ENCODE results near the gene TM4SF18.
"Not testable (repeated sequence)": the region's sequence is repeated elsewhere in the genome, so short reads cannot be mapped to it uniquely, and the experiment has no call there.

The TM4SF18 gene

GRCh38 chr3:149368201-149368673 is 34.8 kb upstream of the TM4SF18 start:
- DNase-seq: no peak

DNA sequence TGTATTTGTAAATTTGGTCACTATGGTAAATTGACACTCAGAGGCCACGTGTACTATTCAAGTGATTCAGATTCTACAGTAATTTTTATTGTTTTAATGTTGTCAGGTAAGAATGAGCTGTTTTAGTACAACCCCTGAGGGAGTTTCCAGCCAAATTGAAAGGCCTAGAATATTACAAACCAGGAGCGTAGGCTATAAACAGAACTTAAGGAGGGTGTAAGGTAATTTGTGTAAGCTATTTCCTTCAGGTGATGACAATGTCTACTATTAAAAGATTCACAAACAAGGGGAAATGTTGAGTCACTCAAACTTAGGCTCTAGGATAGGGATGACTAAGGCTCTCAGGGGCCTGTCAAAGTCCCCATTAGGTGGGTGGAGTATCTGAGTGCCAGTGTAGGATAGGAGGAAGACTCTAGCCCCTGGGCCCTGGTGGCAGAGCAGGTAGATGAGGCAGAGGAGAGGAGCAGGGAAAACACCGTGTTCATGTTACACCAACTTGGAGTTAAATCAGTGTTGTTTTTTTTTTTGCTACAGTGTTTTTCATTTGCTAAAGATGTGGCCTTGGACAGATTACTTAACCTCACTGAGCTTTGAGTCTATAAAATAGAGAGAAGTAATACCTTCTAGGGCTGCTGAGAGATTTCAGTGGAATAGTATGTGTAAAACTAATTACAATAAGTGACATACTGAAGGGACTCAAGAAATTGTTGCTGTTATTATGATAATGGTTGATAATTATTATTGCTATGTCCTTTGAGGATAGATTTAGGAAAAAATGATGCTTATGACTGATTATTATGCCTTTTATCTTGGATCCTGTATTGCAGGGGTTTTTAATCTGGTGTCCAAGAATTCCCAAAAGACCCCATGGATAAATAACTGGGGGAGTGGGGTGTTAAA is 33.8 kb upstream of the TM4SF18 start:
- DNase-seq: peak; percentile 44

GRCh38 chr3:149366031-149366430 is 32.6 kb upstream of the TM4SF18 start:
- DNase-seq: no peak

DNA sequence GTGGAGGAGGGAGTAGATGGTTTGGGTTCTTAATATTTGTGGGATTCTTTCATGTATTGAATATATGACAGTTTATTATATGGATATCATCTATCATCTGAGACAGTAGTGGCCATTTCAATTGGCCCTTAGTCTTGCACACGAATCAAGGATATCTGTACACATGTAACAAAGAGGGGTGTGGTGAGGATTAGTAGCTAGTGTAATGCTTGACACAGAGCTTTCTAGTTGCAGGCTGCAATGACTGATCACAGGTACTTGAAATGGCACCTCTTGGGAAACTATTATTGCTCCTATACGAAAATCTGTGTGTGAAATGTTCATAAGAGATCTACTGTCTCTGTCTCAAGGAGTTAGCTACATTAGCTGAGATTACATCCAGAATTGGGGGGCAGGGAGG is 31.2 kb upstream of the TM4SF18 start:
- DNase-seq: no peak

DNA sequence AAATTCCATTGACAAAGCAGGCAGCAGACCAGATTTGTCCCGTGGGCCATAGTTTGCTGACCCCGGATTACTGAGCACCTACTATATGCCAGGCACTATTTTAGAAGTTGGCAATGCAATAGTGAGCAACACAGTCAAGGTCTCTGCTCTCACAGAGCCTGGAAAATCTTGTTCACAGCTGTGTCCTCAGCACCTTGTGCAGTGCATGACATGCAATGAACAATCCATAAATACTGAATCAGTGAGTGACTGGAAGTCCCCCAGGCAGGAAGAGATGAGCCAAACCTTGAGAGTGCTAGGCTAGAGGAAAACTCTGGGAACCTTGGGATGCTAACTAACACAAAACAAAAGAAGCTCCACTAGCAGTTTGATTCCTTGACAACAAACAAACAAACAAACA is 29.6 kb upstream of the TM4SF18 start:
- DNase-seq: no peak

GRCh38 chr3:149362366-149362765 is 28.9 kb upstream of the TM4SF18 start:
- no peak for DNase-seq

DNA sequence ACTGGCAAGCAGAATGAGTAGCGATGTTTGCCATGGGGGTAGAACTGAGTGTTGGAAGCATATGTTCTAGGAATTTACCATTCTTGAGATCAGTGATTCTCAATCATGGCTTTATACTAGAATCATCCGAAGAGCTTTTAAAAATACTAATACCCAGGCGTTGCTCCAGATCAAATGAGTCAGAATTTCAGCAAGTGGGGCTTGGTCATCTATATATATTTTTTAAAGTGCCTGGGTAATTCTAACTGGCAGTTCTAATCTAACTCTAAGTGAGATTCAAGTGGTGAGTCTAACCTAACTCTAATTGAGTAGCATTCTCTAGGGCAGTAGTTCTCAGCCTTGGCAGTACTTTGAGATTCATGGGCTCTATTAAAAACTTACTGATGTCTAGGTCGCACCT is 23.2 kb upstream of the TM4SF18 start:
- no peak for DNase-seq

GRCh38 chr3:149356044-149356592 is 22.7 kb upstream of the TM4SF18 start:
- no peak for DNase-seq

GRCh38 chr3:149353581-149354184 is 20.2 kb upstream of the TM4SF18 start:
- no peak for DNase-seq

- peak; percentile 23 for DNase-seq
These were observed 19.1 kb upstream of the TM4SF18 start for GRCh38 chr3:149352556-149352955.

DNA sequence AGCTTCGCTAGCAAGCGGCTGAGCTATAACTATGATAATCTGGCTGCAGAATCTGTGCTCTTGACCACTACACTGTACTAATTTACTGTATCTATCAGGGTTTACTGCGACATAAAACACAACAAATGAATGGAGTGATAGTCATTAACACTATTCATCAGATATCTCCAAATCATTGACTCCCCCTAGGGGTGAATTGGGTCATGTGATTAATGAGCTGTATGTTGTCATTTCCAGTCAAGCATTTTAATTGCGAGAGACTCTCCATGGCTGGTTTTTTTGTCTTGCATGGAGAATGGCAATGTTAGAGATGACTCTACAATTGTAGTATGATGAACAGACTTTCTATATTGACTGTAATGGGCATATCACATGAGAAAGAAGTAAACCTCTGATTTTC is 10.5 kb upstream of the TM4SF18 start:
- no peak for DNase-seq

DNA sequence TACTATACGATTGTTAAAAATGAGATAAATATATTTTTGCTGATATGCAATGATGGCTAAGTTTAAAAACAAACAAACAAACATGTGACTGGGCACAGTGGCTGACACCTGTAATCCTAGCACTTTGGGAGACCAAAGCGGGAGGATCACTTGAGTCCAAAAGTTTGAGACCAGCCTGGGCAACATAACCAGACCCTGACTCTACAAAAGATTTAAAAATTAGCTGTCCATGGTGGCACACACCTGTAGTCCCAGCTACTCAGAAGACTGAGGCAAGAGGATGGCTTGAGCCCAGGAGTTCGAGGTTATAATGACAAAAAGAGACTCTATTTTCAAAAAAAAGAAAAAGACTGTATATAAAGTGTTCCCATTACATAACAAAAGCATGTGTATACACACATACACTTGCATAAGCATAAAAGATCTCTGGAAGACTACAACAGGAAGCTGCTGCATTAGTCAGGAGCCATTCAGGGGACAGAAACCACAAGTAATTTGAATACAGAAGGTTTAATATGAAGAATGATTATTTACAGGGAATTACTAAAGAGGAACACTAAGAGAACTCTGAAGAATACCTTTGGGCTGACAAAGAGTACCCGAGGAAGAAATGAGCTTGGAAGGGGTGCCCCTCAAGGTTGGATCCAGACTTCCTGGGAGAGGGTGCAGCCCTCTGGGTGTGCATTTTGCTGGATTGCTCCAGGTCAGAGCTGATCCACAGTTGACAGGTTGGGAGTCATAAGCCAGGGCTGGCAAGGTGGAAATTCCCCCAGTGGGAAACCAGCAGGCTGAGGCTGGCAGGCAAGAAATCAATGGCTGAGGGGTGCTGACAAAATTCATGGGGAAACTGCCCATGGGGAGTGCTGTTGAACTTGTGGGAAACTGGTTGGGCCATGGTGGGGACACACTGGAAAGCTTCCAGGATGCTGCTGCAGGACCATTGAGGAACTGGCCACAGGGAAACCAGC is 9.3 kb upstream of the TM4SF18 start:
- DNase-seq: no peak

- DNase-seq: no peak
These were observed 7.0 kb upstream of the TM4SF18 start for GRCh38 chr3:149340310-149340933.

- peak; percentile 79 for DNase-seq
These were observed 6.5 kb upstream of the TM4SF18 start for GRCh38 chr3:149339931-149340309.

DNA sequence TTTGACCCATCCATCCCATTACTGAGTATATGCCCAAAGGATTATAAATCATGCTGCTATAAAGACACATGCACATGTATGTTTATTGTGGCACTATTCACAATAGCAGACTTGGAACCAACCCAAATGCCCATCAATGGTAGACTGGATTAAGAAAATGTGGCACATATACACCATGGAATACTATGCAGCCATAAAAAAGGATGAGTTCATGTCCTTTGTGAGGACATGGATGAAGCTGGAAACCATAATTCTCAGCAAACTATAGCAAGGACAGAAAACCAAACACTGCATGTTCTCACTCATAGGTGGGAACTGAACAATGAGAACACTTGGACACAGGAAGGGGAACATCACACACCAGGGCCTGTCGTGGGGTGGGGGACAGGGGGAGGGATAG is 4.0 kb upstream of the TM4SF18 start:
- not testable (repeated sequence) for DNase-seq

GRCh38 chr3:149336925-149337324 is 3.5 kb upstream of the TM4SF18 start:
- DNase-seq: no peak

DNA sequence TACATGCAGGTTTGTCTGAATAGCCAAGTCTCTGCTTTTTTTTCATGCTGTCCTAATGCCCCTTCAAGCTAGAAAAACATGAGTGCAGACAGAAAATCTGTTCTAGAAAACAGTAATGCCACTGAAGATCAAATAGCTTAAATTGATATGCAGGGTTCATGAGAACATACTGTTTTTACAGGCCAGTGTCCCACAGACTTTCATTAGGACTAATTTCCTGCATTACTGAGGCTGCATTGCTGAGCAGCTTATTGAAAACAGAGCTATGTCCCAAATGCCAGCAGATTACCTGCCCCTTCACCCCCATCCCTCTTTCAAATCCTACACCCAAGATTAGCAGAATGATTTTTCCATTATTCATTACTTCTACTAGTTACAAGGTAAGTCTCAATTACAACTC is 665 bp downstream of the TM4SF18 start:
- no peak for DNase-seq

- no peak for DNase-seq
These were observed 1.1 kb downstream of the TM4SF18 start for GRCh38 chr3:149332227-149332765.

DNA sequence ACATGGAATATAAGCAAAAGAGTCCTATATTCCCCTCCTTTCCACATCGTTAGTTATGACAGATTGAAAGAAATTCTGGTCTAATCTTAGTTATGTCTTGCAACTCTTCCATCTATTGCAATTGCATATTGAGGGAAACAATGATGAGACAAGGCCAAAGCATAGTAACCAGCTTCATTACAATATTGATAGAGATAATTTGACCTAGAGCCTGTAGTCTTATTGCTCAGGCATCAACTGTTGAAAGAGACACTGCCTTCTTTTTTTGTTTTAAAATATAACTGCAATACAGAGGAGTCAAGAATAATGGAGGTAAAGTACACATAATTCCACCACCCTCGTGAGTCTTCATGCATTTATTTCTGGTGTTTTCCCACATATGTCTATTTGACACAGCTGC is 2.0 kb downstream of the TM4SF18 start:
- DNase-seq: no peak

DNA sequence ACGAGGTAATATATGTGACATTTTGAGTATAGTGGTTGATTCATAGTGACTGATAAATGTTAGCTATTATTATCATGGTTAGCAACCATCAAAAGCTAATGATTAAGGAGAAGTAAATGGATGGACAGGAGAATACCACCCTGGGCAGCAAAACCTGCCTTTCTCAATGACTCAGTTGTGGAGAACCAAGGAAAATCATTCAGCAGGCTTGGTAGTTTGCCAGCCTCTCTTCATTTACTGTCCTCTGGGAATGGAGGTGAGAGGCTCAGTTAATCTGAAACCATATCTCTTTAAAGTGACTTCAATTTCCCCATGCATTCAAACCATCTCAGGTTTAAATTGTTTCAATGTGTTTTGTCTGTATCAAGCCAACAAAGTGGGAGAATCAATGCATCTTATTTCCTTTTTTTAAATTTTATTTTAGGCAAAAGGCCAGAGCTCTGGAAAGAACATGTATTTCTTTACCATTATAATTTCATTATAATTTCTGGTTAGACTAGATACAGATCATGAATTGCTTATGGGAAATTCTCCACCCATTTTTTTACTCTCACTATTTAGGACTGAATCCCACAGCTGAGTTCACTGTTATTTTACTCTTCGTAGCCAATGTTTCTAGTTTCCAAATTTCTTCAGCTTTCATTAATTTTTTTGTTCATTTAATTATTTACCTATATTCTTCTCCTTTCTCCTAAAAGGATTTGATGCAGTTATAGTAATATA is 2.7 kb downstream of the TM4SF18 start:
- DNase-seq: no peak

DNA sequence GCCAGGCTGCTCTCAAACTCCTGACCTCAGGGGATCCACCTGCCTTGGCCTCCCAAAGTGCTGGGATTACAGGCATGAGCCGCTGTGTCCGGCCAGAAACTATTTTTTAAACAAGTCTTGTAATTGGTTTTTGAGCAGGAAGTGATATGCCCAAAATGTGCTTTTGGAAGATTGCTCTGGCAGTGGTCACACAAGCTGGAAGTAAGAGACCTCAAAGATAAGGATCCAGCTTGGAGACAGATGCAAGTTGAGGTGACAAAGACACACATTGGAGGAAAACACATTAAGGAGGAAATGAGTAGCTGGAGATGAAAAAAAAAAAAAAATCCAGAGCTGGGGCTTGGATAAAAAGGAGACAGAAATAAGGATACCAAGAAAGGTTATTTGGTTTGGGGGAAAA is 6.3 kb downstream of the TM4SF18 start:
- DNase-seq: no peak

Measured in T1000 (cell line).